Suprapubic skin (tissue), 4 donors: Measurements from ENCODE around the gene PRR11.

ENCODE experiments used
- EP300 ChIP-seq: sonication (generic); formaldehyde crosslinking; IDR thresholded peaks from one replicate; pipeline ENCODE4 v1.6.1; 2017; ENCODE audit warnings: antibody characterized with exemption
- POLR2A ChIP-seq, 2 donors: fragments of 450-650 bp; IDR thresholded peaks; one replicate each; pipeline ENCODE4 v1.6.1; 2017; ENCODE audit warnings: antibody characterized with exemption in 2 of 2, mild to moderate bottlenecking in 2 of 2, moderate library complexity in 2 of 2
- POLR2AphosphoS5 ChIP-seq, 3 donors: sonication (generic); formaldehyde crosslinking; IDR thresholded peaks; one replicate each; pipeline ENCODE4 v1.6.1; 2017; ENCODE audit warnings: antibody characterized with exemption in 3 of 3
- TF ChIP-seq, protein P1 (sequence below), 2 donors: fragments of 200-600 bp in 1 of 2; fragments of 450-650 bp in 1 of 2; sonication (generic) in 1 of 2; IDR thresholded peaks; one replicate each; pipeline ENCODE4 v1.5.1; 2016 to 2019; ENCODE audit warnings: antibody characterized with exemption in 2 of 2, mild to moderate bottlenecking in 1 of 2, moderate library complexity in 1 of 2

DNA sequence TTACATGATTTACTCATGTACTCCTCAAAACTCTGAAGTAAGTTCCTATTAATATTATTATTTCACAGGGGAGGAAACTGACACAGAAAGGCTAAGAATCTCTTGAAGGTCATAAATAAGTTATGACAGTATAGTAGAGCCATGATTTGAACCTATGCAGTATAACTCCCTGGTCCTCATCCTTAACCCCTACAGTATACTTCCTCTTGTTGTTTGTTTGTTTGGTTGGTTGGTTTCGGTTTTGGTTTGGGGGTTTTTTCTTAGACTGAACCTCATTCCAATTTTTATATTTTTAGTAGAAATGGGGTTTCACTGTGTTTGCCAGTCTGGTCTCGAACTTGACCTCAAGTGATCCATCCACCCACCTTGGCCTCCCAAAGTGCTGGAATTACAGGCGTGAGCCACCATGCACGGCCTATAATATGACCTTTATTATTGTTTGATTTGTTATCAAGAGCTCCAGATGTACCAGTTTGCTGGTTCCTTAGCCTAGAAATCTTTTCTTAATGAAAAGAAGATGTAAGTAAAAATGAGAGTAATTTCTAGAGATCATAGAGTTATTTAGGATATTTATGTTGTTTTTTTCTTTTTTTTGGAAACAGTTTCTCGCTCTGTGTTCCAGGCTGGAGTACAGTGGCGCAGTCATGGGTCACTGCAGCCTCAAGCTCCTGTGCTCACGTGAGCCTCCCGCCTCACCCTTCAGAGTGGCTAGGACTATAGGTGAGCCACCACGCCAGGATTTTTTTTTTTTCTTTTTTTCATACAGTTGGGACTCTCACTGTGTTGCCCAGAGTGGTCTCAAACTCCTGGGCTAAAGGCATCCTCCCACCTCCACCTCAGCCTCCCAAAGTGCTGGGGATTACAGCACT lies 4.8 kb downstream of the PRR11 start:
- TF ChIP-seq, protein P1, sequence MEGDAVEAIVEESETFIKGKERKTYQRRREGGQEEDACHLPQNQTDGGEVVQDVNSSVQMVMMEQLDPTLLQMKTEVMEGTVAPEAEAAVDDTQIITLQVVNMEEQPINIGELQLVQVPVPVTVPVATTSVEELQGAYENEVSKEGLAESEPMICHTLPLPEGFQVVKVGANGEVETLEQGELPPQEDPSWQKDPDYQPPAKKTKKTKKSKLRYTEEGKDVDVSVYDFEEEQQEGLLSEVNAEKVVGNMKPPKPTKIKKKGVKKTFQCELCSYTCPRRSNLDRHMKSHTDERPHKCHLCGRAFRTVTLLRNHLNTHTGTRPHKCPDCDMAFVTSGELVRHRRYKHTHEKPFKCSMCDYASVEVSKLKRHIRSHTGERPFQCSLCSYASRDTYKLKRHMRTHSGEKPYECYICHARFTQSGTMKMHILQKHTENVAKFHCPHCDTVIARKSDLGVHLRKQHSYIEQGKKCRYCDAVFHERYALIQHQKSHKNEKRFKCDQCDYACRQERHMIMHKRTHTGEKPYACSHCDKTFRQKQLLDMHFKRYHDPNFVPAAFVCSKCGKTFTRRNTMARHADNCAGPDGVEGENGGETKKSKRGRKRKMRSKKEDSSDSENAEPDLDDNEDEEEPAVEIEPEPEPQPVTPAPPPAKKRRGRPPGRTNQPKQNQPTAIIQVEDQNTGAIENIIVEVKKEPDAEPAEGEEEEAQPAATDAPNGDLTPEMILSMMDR (IDR thresholded peaks at IDR 0.05), result no peak
- TF ChIP-seq POLR2A (IDR thresholded peaks at IDR 0.05) (no peak), EP300 (no peak), POLR2AphosphoS5 (IDR thresholded peaks at IDR 0.05) (no peak)
